ENCODE data around the gene ZMAT5. TPM values are rescaled to one million over a fixed set of nuclear protein-coding genes. Genes with fewer than 3 reads are reported as not detected.

Gene ZMAT5
- total RNA-seq, 1 experiment from 2014 or later: 16.0 TPM

DNA sequence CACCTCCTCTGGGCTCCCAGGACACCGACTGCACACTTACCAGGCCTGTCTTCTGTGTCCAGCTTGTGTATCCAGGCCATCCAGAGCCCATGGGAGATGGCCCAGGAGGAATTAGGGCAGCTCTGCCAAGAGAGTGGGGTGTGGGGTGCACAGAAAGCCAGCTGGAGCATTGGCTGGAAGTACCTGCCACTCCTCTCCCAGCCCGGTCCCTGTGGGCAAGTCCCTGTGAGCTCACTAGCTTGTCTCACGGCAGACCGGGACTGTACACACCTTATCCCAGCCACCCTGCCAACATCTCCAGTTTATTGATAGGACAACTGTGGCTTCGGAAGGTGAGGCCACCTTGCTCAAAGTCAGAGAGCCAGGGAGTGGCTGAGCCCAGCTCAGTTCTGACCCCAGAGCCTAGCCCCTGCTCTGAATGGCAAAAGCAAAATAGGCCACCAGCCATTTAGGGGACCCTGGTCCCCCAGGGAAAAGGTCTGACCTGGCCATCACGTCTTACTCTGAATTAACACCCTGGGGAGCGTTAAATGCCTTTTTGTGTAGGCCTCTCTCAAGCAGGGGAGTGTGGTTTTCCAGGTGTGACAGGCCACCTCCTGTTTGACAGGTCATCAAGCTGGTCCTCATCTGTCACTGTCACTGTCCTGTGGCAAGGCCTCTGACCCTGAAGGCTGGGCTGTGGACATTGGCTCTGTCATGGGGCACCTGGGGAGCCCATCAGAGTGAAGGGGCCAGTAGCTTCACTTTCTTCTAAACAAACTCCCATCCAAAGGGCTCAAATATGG, 15.4 kb upstream of the ZMAT5 start:
- Histone ChIP-seq H3K27me3 (ENCODE audit: insufficient read depth, low read length) (no peaks in the 10 kb centered on the region), H2AFZ (ENCODE audit: low read depth, low read length, poor library complexity, severe bottlenecking) (no peak overlapping the region), H3K9me2 (ENCODE audit: insufficient read depth) (no peaks in the 10 kb centered on the region), H3K9ac (ENCODE audit: low read length) (no peak overlapping the region), H4K20me1 (ENCODE audit: insufficient read depth) (no peaks in the 10 kb centered on the region), H3K9me3 (ENCODE audit: control insufficient read depth in 1 of 2, insufficient read depth in 1 of 2, low read depth in 1 of 2, low read length in 2 of 2) (no peaks in the 10 kb centered on the region), H3K4me3 (replicated peaks in 1 of 2; ENCODE audit: low read depth in 1 of 2, low read length in 2 of 2) (no peak overlapping the region), H3K36me3 (ENCODE audit: control insufficient read depth in 1 of 2, insufficient read depth in 2 of 2, low read length in 2 of 2) (no peaks in the 10 kb centered on the region), H3K4me2 (ENCODE audit: low read length) (no peak overlapping the region), H3K4me1 (ENCODE audit: control insufficient read depth in 1 of 2, insufficient read depth in 2 of 2, low read length in 2 of 2) (peaks cover 11 to 38% of the 10 kb centered on the region in 2 experiments), H3K27ac (ENCODE audit: low read depth, low read length) (no peak overlapping the region), H3K79me2 (ENCODE audit: insufficient read depth, low read length) (no peaks in the 10 kb centered on the region)
- POLR2A ChIA-PET: interaction anchor here (0.8 kb wide), 1 partner anchor 9 kb away, joined by 3 read pairs; no protein-coding TSS in a partner anchor
- DNase-seq (ENCODE audit: low read depth, low spot score) (no peak), ATAC-seq (no peak)
- TF ChIP-seq SIN3A (IDR thresholded peaks at IDR 0.05; ENCODE audit: low read depth): no peak
- no peak for TF ChIP-seq POLR2A (IDR thresholded peaks at IDR 0.05; ENCODE audit: borderline replicate concordance, extremely low read depth, insufficient read depth, insufficient read length)
- TF ChIP-seq FOSL1 (IDR thresholded peaks at IDR 0.05; ENCODE audit: low read depth): no peak
- no peak for TF ChIP-seq POLR2AphosphoS5 (IDR thresholded peaks at IDR 0.05; ENCODE audit: low read depth, low read length)
- TF ChIP-seq CBX3 (IDR thresholded peaks at IDR 0.05; ENCODE audit: low read depth): no peak
- no peak for TF ChIP-seq CEBPB (IDR thresholded peaks at IDR 0.05; ENCODE audit: low read depth)
- no peak for TF ChIP-seq ZFX (IDR thresholded peaks at IDR 0.05)
- TF ChIP-seq, protein P1, sequence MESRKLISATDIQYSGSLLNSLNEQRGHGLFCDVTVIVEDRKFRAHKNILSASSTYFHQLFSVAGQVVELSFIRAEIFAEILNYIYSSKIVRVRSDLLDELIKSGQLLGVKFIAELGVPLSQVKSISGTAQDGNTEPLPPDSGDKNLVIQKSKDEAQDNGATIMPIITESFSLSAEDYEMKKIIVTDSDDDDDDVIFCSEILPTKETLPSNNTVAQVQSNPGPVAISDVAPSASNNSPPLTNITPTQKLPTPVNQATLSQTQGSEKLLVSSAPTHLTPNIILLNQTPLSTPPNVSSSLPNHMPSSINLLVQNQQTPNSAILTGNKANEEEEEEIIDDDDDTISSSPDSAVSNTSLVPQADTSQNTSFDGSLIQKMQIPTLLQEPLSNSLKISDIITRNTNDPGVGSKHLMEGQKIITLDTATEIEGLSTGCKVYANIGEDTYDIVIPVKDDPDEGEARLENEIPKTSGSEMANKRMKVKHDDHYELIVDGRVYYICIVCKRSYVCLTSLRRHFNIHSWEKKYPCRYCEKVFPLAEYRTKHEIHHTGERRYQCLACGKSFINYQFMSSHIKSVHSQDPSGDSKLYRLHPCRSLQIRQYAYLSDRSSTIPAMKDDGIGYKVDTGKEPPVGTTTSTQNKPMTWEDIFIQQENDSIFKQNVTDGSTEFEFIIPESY (IDR thresholded peaks at IDR 0.05; ENCODE audit: extremely low read depth, insufficient replicate concordance, low read length): no peak
- no peak for TF ChIP-seq YY1 (IDR thresholded peaks at IDR 0.05; ENCODE audit: extremely low read depth, insufficient replicate concordance, low read depth, low read length)
- TF ChIP-seq, protein P2, sequence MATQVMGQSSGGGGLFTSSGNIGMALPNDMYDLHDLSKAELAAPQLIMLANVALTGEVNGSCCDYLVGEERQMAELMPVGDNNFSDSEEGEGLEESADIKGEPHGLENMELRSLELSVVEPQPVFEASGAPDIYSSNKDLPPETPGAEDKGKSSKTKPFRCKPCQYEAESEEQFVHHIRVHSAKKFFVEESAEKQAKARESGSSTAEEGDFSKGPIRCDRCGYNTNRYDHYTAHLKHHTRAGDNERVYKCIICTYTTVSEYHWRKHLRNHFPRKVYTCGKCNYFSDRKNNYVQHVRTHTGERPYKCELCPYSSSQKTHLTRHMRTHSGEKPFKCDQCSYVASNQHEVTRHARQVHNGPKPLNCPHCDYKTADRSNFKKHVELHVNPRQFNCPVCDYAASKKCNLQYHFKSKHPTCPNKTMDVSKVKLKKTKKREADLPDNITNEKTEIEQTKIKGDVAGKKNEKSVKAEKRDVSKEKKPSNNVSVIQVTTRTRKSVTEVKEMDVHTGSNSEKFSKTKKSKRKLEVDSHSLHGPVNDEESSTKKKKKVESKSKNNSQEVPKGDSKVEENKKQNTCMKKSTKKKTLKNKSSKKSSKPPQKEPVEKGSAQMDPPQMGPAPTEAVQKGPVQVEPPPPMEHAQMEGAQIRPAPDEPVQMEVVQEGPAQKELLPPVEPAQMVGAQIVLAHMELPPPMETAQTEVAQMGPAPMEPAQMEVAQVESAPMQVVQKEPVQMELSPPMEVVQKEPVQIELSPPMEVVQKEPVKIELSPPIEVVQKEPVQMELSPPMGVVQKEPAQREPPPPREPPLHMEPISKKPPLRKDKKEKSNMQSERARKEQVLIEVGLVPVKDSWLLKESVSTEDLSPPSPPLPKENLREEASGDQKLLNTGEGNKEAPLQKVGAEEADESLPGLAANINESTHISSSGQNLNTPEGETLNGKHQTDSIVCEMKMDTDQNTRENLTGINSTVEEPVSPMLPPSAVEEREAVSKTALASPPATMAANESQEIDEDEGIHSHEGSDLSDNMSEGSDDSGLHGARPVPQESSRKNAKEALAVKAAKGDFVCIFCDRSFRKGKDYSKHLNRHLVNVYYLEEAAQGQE (IDR thresholded peaks at IDR 0.05; ENCODE audit: low read depth): no peak
- TF ChIP-seq EGR1 (IDR thresholded peaks at IDR 0.05; ENCODE audit: low read depth): no peak
- BruUV-seq (replicated peaks): no TSS peak
- RAD21 ChIA-PET (ENCODE audit: low non-redundant PET in 1 of 2, low total read pairs in 2 of 2, uncharacterized antibody in 2 of 2, unreplicated experiment in 2 of 2): no interaction called here
- intact Hi-C loops (cut with micrococcal nuclease): no loop called here
- CTCF ChIA-PET: interaction anchor here (0.7 to 1.0 kb wide), 2 partner anchors 9 to 223 kb away, joined by 3 to 5 read pairs; no protein-coding TSS in a partner anchor
